Stimulated activated naive B cell treated with anti-CD40 and anti-IgM and Interleukin-4, amounts not matched to agents 10 μg/mL and 1 μg/mL and 100 μg/mL, for 72 hours (primary cell): Measurements from ENCODE around the gene LINGO3.

Experiments
- ATAC-seq, 2 donors: fragments of 150-1000 bp; cut with Tn5 transposase; replicated peaks; 2 replicates each; pipeline ENCODE4 v1.10.0; 2021; ENCODE audit warnings: moderate library complexity in 1 of 2
- DNase-seq: peaks from one replicate; pipeline ENCODE4 v3.0.0; 2021
- H3K27ac Mint-ChIP-seq: one replicate; pipeline ENCODE4 v1.8.0; 2022; ENCODE audit warnings: mild to moderate bottlenecking, mixed read lengths
- H3K27me3 Mint-ChIP-seq, 2 donors: one replicate each; pipeline ENCODE4 v1.8.0; 2022; ENCODE audit warnings: mixed read lengths in 2 of 2
- H3K36me3 Mint-ChIP-seq, 2 donors: one replicate each; pipeline ENCODE4 v1.8.0; 2022; ENCODE audit warnings: mixed read lengths in 2 of 2, mild to moderate bottlenecking in 1 of 2
- H3K4me1 Mint-ChIP-seq, 2 donors: one replicate each; pipeline ENCODE4 v1.8.0; 2022; ENCODE audit warnings: mixed read lengths in 2 of 2, mild to moderate bottlenecking in 1 of 2
- H3K4me3 Mint-ChIP-seq, 2 donors: one replicate each; pipeline ENCODE4 v1.8.0; 2022; ENCODE audit warnings: mild to moderate bottlenecking in 2 of 2, mixed read lengths in 2 of 2, moderate library complexity in 1 of 2
- H3K9me3 Mint-ChIP-seq, 2 donors: one replicate each; pipeline ENCODE4 v1.8.0; 2022; ENCODE audit warnings: mixed read lengths in 2 of 2, mild to moderate bottlenecking in 1 of 2

Gene LINGO3

DNA sequence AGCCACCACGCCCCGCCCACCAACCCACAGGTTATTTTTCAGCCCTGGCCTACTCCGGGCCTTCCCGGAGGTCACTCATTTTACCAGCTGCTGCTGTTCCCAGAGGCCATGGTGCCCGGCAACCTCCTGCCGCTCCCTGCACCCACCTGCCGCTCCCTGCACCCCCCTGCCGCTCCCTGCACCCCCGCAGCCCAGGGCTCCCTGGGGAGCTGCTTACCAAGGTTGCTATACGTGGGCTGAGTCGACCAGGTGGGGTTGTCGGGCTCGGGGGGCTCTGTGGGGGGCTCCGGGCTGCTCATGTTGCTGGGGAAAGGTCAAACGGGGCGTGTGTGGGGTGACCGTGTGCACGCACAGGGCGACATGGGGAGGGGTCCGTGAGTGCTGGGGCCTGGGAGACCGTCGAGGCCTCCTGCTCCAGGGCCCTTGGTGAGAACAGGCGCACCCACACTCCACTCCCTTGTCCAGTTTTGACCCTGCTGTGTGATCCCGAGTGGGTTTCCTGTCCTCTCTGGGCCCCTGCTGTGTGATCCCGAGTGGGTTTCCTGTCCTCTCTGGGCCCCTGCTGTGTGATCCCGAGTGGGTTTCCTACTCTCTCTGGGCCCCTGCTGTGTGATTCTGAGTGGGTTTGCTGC lies 27.2 kb downstream of the LINGO3 start:
- DNase-seq: no peak
- ATAC-seq: no peak
- peaks cover 3 to 10% of the 10 kb centered on the region in 2 donors for H3K36me3 Mint-ChIP-seq

DNA sequence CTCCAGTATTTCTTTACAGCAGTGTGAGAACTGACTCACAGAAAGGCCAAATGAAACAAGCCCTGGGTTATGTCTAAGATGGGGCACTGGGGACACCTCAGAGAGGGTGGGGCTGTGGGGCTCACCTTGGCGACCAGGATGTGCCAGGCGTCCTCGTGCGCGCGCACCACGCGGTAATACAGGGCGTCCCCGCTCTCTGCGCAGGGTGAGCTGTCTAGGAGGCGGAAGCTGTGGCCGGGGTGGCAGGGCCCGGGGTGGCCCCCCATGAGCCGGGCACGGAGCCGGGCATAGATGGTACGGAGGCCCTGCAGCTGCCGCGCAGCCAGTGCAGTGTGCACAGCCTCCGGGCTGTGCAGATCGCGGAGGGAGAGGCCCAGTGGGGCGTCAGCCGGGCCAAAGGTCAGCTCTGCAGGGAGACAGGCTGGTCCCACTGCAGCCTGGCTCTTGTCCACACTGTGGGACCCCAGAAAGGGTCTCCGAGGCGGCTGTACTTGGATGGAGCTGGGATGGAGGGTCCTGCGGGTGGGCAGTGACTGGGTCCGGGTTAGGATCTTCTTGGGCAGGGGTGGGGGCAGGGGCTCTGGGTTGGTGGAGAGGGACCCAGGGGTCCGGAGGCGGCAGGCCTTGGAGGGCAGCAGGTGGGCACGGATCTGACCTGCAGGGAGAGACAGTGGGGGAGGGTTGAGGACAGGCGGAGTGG lies 29.3 kb downstream of the LINGO3 start:
- H3K4me3 Mint-ChIP-seq: no peak overlapping the region
- no peak for DNase-seq
- no peak overlapping the region for H3K27ac Mint-ChIP-seq
- H3K36me3 Mint-ChIP-seq: peaks cover 17 to 24% of the 10 kb centered on the region in 2 donors
- peaks cover 29 to 42% of the 10 kb centered on the region in 2 donors for H3K4me1 Mint-ChIP-seq
- H3K27me3 Mint-ChIP-seq: no peaks in the 10 kb centered on the region
- ATAC-seq: no peak
- H3K9me3 Mint-ChIP-seq: no peaks in the 10 kb centered on the region

More for the DNA sequence above, 27.2 kb downstream of the LINGO3 start:
- H3K27me3 Mint-ChIP-seq: no peaks in the 10 kb centered on the region
- no peaks in the 10 kb centered on the region for H3K9me3 Mint-ChIP-seq
- peak overlapping the region; percentile 47 for H3K27ac Mint-ChIP-seq
- peaks cover 18 to 30% of the 10 kb centered on the region in 2 donors for H3K4me1 Mint-ChIP-seq
- no peak overlapping the region for H3K4me3 Mint-ChIP-seq

DNA sequence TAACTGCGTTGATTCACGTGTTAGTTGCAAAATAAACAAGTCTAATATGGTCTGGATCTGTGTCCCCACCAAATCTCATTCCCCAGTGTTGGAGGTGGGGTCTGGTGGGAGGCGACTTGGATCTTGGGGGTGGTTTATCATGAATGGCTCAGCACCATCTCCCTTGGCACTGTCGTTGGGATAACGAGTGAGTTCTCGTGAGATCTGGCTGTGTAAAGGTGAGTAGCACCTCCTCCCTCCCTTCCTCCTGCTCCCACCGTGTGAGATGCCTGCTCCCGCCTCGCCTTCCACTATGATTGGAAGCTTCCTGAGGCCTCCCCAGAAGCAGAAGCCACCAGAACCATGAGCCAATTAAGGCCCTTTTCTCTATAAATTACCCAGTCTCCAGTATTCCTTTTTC lies 30.8 kb downstream of the LINGO3 start:
- ATAC-seq (no peak), DNase-seq (no peak)
- H3K9me3 Mint-ChIP-seq: no peaks in the 10 kb centered on the region
- H3K4me3 Mint-ChIP-seq: no peak overlapping the region
- H3K27ac Mint-ChIP-seq: peak overlapping the region; percentile 81
- H3K27me3 Mint-ChIP-seq: no peaks in the 10 kb centered on the region
- H3K4me1 Mint-ChIP-seq: peaks cover 32 to 46% of the 10 kb centered on the region in 2 donors
- peaks cover 27 to 38% of the 10 kb centered on the region in 2 donors for H3K36me3 Mint-ChIP-seq

DNA sequence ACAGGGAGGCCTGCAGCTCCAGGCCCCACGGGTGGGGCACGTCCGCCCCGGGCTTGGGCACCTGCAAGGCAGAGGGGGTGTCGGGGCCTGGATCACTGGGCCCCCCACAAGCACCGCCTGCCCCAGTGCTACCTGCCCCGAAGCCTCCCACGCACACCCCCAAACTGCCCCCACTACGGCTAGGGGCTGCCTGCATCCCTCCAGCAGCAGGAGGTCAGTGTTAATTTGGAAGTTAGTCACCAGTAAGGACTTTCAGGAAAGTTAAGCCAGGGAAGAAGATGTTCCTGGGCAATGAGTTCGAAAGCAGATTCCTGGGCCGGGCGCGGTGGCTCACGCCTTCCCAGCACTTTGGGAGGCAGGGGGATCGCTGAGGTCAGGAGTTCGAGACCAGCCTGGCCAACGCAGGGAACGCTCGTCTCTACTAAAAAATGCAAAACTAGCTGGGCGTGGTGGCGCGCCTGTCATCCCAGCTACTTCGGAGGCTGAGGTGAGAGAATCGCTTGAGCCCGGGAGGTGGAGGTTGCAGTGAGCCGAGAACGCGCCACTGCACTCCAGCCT lies 31.4 kb downstream of the LINGO3 start:
- Mint-ChIP-seq H3K4me1 (peaks cover 31 to 46% of the 10 kb centered on the region in 2 donors), H3K4me3 (no peak overlapping the region), H3K27ac (peak overlapping the region; percentile 20), H3K9me3 (no peaks in the 10 kb centered on the region), H3K36me3 (peaks cover 31 to 42% of the 10 kb centered on the region in 2 donors), H3K27me3 (no peaks in the 10 kb centered on the region)
- DNase-seq: no peak
- ATAC-seq: no peak

DNA sequence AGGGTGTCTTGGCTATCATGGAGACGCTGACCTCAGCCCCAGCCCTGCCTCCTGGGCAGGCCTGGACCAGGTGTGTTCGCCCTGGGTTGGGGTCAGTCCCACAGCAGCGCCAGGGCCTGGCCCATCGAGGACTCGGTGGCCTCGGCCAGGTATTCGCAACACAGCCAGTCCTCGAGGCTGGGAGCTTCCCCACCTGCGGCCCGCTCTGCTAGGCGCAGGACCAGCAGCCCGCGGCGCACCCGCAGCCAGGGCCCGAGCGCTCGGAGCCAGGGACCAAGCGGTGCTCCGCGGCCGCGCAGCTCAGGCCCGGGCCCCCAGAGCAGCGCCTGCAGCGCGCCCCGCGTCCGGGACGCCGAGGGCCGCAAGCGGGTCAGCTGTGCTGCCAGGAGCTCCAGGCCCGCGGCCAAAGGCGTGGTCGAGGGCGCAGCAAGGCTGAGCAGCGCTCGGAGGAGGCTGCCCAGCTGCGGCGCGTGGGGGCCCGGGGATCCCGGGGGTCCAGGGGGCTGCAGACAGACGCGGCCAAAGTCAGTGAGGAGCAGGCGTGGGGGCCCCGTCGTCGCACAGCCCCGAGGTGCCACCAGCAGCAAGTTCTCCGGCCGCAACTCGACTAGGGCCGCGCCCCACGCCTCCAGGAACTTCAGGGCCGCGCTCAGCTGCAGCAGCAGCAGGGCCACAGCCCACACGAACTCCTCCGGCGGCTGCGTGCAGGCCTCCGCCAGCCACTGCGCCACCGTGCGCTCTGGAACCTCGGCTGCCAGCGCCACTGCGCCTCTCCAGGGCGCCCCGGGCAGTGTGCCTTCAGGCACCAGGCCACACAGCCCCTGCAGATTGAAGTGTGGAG lies 32.1 kb downstream of the LINGO3 start:
- Mint-ChIP-seq H3K27ac (no peak overlapping the region), H3K36me3 (peaks cover 37 to 47% of the 10 kb centered on the region in 2 donors), H3K4me1 (peaks cover 32 to 53% of the 10 kb centered on the region in 2 donors), H3K4me3 (no peak overlapping the region), H3K27me3 (no peaks in the 10 kb centered on the region), H3K9me3 (no peaks in the 10 kb centered on the region)
- no peak for DNase-seq
- no peak for ATAC-seq

DNA sequence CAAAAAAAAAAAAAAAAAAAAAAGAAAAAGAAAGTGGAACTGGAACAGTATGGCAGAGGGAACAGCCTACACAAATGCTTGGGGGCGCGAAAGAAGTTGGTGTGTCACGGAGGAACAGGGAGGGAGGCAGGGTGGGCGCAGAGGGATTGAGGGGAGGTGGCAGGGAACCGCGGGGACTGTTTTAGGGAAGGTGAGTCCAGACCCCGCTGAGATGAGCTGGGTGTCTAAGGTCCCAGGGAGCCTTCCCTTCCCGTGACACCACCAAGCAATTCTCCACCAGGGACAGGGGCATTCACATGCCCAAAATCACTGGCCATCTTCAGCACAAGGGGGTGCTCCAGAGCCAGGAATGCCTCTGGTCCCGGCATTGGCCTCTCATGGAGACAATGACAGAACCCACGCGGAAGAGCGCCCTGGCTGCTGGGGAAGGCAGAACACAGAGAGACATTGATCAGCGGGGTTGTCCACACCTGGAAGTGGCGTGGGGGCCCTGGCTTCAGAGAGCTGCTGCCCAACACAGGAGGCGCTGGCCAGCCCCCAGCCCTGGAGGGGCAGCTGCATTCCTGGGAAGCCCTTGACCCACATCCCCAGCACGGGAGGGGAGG lies 32.9 kb downstream of the LINGO3 start:
- Mint-ChIP-seq H3K27ac (peak overlapping the region; percentile 84), H3K36me3 (peaks cover 41 to 52% of the 10 kb centered on the region in 2 donors)

DNA sequence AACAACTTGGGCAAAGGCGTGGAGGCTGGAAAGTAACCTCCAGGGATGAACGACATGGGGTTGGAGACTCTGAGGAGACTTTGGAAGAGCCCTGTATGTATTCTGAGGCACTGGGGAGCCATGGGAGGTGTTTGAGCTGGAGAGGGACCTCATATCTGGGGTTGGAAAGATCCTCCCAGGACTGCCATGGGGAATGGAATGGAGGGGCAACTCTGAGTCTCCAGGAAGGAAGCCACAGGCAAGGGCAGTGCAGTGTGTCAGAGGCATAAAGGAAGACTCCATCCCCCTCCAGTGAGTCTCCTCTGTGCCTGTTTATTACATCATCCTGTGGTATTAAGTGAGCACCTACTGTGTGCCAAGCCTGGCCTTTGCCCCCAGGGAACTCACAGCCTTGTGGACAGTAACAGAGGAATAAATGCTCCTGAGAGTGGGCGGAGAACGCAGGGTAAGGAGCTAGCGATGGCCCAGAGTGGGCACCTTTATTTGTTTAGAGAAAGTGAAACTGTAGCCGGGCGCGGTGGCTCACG lies 33.7 kb downstream of the LINGO3 start:
- DNase-seq: no peak
- Mint-ChIP-seq H3K9me3 (no peaks in the 10 kb centered on the region), H3K27me3 (no peaks in the 10 kb centered on the region), H3K27ac (peak overlapping the region; percentile 96), H3K4me3 (peak overlapping the region; percentile 82 to 85), H3K4me1 (peaks cover 32 to 53% of the 10 kb centered on the region in 2 donors), H3K36me3 (peaks cover 47 to 60% of the 10 kb centered on the region in 2 donors)
- ATAC-seq: no peak

More for the DNA sequence above, 32.9 kb downstream of the LINGO3 start:
- DNase-seq (no peak), ATAC-seq (no peak)
- Mint-ChIP-seq H3K27me3 (no peaks in the 10 kb centered on the region), H3K4me3 (peak overlapping the region; percentile 6 to 35), H3K9me3 (no peaks in the 10 kb centered on the region), H3K4me1 (peaks cover 32 to 53% of the 10 kb centered on the region in 2 donors)

DNA sequence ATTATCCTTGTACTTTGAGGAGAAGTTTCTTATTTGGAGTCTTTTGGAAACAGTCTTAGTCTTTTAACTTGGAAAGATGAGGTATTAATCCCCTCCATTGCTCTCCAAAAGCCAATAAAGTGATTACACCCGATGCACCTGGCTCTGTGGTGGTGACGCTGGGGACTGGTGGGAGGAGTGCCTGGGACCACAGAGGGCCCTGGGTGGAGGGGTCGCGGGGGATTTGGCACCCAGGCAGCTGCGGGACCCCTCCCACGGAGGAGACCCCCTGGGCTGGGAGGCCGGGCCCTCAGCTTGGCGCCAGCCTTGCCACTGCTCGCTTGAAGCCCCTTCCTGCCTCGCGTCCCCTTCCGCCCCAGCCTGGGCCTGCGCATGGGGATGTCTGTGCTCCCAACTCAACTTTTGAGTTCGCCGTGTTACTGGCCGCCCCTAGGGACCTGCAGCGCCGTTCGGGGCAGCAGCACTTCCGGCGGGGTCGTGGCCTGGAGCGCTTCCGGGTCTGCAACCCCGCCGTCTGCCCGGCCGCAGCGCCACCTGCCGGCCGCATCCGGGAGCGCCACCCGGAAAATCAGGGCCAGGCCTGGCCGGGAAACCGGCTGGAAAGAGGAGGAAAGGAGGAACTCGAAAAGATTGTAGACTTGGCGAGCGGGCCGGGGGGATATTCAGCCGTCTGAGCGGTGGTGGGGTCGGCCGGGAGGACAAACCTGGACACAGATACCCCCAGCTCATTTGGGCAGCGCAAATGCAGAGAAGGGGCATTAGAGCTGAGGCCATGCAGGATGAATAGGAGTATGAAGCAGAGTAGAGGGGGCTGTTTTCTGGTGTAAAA lies 34.4 kb downstream of the LINGO3 start:
- Mint-ChIP-seq H3K9me3 (no peaks in the 10 kb centered on the region), H3K36me3 (peaks cover 48 to 60% of the 10 kb centered on the region in 2 donors), H3K27me3 (no peaks in the 10 kb centered on the region), H3K4me1 (peaks cover 30 to 53% of the 10 kb centered on the region in 2 donors), H3K4me3 (peak overlapping the region; percentile 82 to 85), H3K27ac (peak overlapping the region; percentile 96)
- DNase-seq: peak; percentile 75
- ATAC-seq: peak; percentile 49 to 58

DNA sequence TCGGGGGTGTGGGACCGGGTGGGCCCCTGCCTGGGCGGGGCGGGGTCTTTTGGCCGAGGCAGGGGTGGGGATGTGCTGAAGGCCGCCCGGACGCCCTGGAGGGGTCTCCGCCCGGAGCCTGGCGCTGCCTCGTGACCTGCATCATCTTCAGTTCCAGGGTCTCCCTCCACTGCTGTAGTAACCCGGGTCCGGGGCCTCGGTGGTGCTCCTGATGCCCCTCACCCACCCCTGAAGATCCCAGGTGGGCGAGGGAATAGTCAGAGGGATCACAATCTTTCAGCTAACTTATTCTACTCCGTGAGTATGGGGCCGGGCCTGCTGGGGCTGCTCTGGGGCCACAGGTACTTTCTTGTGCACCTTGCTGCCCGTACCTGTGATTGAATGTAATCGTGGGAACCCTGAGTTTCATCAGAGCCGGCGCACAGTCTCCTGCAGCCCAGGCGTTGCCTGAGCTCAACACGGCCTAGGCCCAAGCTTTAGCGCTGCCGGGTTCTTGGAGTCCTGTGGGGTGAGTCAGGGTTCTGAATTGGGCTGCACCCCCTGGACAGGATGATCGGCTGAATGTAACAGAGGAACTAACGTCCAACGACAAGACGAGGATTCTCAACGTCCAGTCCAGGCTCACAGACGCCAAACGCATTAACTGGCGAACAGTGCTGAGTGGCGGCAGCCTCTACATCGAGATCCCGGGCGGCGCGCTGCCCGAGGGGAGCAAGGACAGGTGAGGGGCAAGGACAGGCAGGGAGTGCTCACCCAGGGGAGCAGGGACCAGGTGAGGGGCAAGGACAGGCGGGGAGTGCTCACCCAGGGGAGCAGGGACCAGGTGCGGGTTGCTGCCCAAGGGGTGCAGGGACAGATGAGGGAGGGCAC lies 36.5 kb downstream of the LINGO3 start:
- ATAC-seq (no peak), DNase-seq (no peak)
- Mint-ChIP-seq H3K4me3 (peak overlapping the region; percentile 95), H3K27me3 (no peaks in the 10 kb centered on the region), H3K27ac (peak overlapping the region; percentile 92), H3K9me3 (no peaks in the 10 kb centered on the region), H3K4me1 (peaks cover 34 to 60% of the 10 kb centered on the region in 2 donors), H3K36me3 (peaks cover 44 to 51% of the 10 kb centered on the region in 2 donors)

DNA sequence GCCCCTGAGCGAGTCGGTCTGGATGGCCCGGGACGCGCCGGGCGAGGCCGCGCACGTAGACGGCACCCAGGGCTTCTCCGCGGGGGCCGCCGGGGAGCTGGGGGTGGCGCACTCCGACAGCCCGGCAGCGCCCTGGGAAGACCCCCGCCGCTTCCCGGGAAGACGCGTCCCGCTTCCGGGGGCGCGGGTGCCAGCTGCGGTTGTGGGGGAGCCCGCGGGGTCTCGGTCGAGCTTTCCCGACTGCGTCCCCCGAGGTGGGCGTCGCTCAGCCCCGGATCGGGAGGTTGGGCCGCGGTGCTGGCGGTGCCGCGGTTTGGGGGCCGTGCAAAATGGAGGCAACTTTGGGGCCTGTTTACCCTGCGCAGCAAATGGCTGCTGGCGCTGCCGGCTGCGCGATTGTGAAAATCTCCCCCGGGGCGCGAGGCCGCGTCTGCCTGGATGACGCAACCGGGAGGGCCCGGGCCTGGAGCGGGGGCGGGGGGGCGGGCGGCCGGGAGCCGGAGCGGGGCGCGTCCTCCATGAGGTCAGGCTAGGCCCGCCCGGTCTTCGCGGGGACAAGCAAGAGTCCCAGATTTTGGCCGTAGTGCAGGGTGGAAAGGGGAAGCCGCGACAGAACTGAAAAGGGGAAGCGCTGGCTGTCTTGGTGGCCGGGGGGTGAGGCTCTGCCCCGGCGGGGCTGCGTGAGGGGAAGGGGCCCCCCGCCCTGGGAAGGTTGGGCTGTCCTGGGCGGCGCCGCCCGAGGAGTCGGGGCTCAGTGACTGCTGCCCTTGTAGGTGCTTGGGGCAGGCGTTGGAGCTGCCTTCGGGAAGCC lies 37.3 kb downstream of the LINGO3 start:
- DNase-seq: peak; percentile 83

DNA sequence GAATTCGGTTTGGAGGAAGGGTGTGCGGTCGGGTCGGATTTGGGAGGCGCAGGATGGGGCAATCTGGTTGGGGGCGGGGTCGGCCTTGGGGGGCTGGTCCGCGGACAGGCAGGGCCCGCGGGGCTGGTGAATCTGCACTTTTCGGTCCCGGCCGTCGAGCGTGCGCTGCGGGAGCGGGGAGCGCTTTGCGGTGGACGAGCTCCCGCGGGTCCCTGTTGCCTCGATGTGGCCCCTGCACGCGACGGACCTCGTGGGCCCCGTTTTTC lies 37.9 kb downstream of the LINGO3 start:
- Mint-ChIP-seq H3K27ac (peak overlapping the region; percentile 99), H3K4me1 (peaks cover 37 to 64% of the 10 kb centered on the region in 2 donors), H3K4me3 (peak overlapping the region; percentile 91 to 95), H3K9me3 (no peaks in the 10 kb centered on the region), H3K27me3 (no peaks in the 10 kb centered on the region), H3K36me3 (peaks cover 42 to 48% of the 10 kb centered on the region in 2 donors)
- ATAC-seq (no peak), DNase-seq (no peak)

More for the DNA sequence above, 37.3 kb downstream of the LINGO3 start:
- H3K4me1 Mint-ChIP-seq: peaks cover 38 to 67% of the 10 kb centered on the region in 2 donors
- no peaks in the 10 kb centered on the region for H3K9me3 Mint-ChIP-seq
- H3K4me3 Mint-ChIP-seq: peak overlapping the region; percentile 95
- H3K36me3 Mint-ChIP-seq: peaks cover 44 to 50% of the 10 kb centered on the region in 2 donors
- no peaks in the 10 kb centered on the region for H3K27me3 Mint-ChIP-seq
- H3K27ac Mint-ChIP-seq: peak overlapping the region; percentile 99
- ATAC-seq: peak; percentile 66
